Measurements from ENCODE around the gene ITGB3.

DNA sequence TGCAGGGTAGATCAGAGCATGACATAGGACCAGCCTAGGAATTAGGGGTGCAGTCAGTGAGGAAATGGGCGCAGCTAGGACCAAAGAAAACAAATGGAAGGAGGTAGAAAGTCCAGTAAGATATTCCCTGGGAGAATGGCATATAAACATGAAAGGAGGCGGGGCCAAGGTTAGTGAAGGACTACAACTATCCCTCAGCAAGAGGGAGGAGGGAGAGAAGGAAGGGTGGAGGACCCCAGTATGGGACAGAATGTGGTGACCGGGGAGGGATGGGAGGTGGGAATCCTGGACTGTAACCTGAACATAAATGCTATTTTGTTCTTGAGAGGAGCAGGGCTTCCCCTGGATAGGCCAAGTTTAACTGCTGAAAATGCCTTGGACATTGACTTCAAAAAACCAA is 22.8 kb downstream of the ITGB3 start:
- TF ChIP-seq POLR2A (IDR thresholded peaks at IDR 0.05) (no peak), EP300 (IDR thresholded peaks at IDR 0.05) (no peak)
- TF ChIP-seq, protein P1, sequence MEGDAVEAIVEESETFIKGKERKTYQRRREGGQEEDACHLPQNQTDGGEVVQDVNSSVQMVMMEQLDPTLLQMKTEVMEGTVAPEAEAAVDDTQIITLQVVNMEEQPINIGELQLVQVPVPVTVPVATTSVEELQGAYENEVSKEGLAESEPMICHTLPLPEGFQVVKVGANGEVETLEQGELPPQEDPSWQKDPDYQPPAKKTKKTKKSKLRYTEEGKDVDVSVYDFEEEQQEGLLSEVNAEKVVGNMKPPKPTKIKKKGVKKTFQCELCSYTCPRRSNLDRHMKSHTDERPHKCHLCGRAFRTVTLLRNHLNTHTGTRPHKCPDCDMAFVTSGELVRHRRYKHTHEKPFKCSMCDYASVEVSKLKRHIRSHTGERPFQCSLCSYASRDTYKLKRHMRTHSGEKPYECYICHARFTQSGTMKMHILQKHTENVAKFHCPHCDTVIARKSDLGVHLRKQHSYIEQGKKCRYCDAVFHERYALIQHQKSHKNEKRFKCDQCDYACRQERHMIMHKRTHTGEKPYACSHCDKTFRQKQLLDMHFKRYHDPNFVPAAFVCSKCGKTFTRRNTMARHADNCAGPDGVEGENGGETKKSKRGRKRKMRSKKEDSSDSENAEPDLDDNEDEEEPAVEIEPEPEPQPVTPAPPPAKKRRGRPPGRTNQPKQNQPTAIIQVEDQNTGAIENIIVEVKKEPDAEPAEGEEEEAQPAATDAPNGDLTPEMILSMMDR (IDR thresholded peaks at IDR 0.05) = no peak

Data from ovary (tissue), 3 donors.